ENCODE data around the gene SEPSECS.

SEPSECS gene

GRCh38 chr4:25160714-25161592, 704 bp upstream of the SEPSECS start:
- in situ Hi-C loops (cut with HindIII; ENCODE audit: low sequenced_read_pairs) = no loop called here
- no peak for TF ChIP-seq CTCF (IDR thresholded peaks at IDR 0.05; ENCODE audit: low read depth, low read length, missing control alignments)
- H3K4me3 ChIP-seq (ENCODE audit: low read depth, low read length) = peak overlapping the region; percentile 86
- DNase-seq (ENCODE audit: low read depth) = no peak

GRCh38 chr4:25158817-25159216, 1.4 kb downstream of the SEPSECS start:
- in situ Hi-C loops (cut with HindIII; ENCODE audit: low sequenced_read_pairs) = no loop called here
- H3K4me3 ChIP-seq (ENCODE audit: low read depth, low read length) = no peak overlapping the region
- DNase-seq (ENCODE audit: low read depth) = no peak
- no peak for TF ChIP-seq CTCF (IDR thresholded peaks at IDR 0.05; ENCODE audit: low read depth, low read length, missing control alignments)

GRCh38 chr4:25157081-25157480, 3.2 kb downstream of the SEPSECS start:
- H3K4me3 ChIP-seq (ENCODE audit: low read depth, low read length) = no peak overlapping the region
- in situ Hi-C loops (cut with HindIII; ENCODE audit: low sequenced_read_pairs) = no loop called here
- TF ChIP-seq CTCF (IDR thresholded peaks at IDR 0.05; ENCODE audit: low read depth, low read length, missing control alignments) = no peak
- DNase-seq (ENCODE audit: low read depth) = no peak

- TF ChIP-seq CTCF (IDR thresholded peaks at IDR 0.05; ENCODE audit: low read depth, low read length, missing control alignments) = no peak
- in situ Hi-C loops (cut with HindIII; ENCODE audit: low sequenced_read_pairs) = no loop called here
- H3K4me3 ChIP-seq (ENCODE audit: low read depth, low read length) = no peak overlapping the region
- no peak for DNase-seq (ENCODE audit: low read depth)
These were observed 4.3 kb downstream of the SEPSECS start for GRCh38 chr4:25155947-25156346.

GRCh38 chr4:25154594-25155265, 5.5 kb downstream of the SEPSECS start:
- TF ChIP-seq CTCF (IDR thresholded peaks at IDR 0.05; ENCODE audit: low read depth, low read length, missing control alignments) = no peak
- no peak overlapping the region for H3K4me3 ChIP-seq (ENCODE audit: low read depth, low read length)
- in situ Hi-C loops (cut with HindIII; ENCODE audit: low sequenced_read_pairs) = no loop called here
- DNase-seq (ENCODE audit: low read depth) = no peak

- in situ Hi-C loops (cut with HindIII; ENCODE audit: low sequenced_read_pairs) = no loop called here
- TF ChIP-seq CTCF (IDR thresholded peaks at IDR 0.05; ENCODE audit: low read depth, low read length, missing control alignments) = no peak
- no peak overlapping the region for H3K4me3 ChIP-seq (ENCODE audit: low read depth, low read length)
- no peak for DNase-seq (ENCODE audit: low read depth)
These were observed 14.2 kb downstream of the SEPSECS start for GRCh38 chr4:25146076-25146475.

Measured in astrocyte of the cerebellum (primary cell).